Erythroblast (primary cell): ENCODE results near the gene DOCK4.

Experiments used
- GATA1 ChIP-seq: IDR thresholded peaks from 2 replicates; pipeline ENCODE4 v1.6.1; 2011; ENCODE audit warnings: low read depth, mild to moderate bottlenecking, control low read depth, low read length, moderate library complexity
- POLR2A ChIP-seq: IDR thresholded peaks from 2 replicates; pipeline ENCODE4 v1.6.1; 2011; ENCODE audit warnings: mild to moderate bottlenecking, low read length

- TF ChIP-seq POLR2A (no peak), GATA1 (no peak)
These were observed 114.4 kb downstream of the DOCK4 start for GRCh38 chr7:112091768-112092167.
